Measurements from ENCODE around the gene TMEM217.

DNA sequence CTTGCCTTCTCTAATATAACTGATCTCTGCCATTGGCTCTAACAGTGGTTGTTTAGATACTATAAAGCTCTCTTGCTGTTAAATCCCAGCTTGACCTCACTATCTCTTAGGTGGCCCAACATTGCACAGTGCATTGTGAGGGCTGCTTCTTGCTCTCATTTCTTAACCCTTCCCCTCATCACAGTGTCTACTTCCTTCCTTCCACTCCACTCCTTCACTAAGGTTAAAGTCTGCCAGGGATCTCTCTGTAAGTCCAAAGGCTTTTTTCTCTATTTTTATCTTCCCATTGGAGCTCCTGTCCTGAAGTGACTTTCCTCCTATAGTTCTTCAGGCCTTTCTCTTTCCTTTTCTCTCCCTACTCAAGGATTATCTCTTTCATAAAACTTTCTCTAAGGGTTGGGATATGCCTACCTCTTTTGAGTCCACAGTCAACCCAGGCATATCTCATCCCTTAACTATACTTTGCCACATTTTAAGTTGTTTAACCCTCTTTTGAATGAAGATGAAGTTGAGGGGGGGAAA, 4.4 kb downstream of the TMEM217 start:
- TF ChIP-seq ZNF384 (IDR thresholded peaks at IDR 0.05) (no peak), SUZ12 (IDR thresholded peaks at IDR 0.05) (no peak), BHLHE40 (IDR thresholded peaks at IDR 0.05; ENCODE audit: borderline replicate concordance) (no peak), L3MBTL2 (conservative IDR thresholded peaks at IDR 0.05) (no peak)
- TF ChIP-seq, protein P1, sequence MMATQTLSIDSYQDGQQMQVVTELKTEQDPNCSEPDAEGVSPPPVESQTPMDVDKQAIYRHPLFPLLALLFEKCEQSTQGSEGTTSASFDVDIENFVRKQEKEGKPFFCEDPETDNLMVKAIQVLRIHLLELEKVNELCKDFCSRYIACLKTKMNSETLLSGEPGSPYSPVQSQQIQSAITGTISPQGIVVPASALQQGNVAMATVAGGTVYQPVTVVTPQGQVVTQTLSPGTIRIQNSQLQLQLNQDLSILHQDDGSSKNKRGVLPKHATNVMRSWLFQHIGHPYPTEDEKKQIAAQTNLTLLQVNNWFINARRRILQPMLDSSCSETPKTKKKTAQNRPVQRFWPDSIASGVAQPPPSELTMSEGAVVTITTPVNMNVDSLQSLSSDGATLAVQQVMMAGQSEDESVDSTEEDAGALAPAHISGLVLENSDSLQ (IDR thresholded peaks at IDR 0.05) = no peak

Measured in HEK293T (cell line).